IMR-90 (cell line): Measurements from ENCODE around the gene LARP1B. TPM values are rescaled to one million over a fixed set of nuclear protein-coding genes. Genes with fewer than 3 reads are reported as not detected.

Experiments
- ATAC-seq: fragments of 200-7000 bp; cut with Tn5 transposase; 2 replicates; pipeline ENCODE4 v1.9.1; 2020; ENCODE audit warnings: low read depth, mild to moderate bottlenecking, moderate library complexity
- BruUV-seq: library from RNA; stranded (reverse); fragments of 400-500 nt; replicated peaks from 2 replicates; lab custom pipeline; 2021; lab: Mats Ljungman, UMichigan
- CTCF ChIA-PET: fragments of 300-600 bp; formaldehyde crosslinking; extraction: SDS; loops from one replicate; lab custom pipeline; 2021; ENCODE audit warnings: antibody characterized with exemption; lab: Yijun Ruan, JAX
- POLR2A ChIA-PET: fragments of 300-600 bp; sonication (Branson Sonifier 250); formaldehyde crosslinking; loops from one replicate; lab custom pipeline; 2022; ENCODE audit warnings: antibody characterized with exemption; ENCODE audit not compliant: unreplicated experiment; lab: Charles Lee
- DNase-seq: peaks from one replicate; pipeline ENCODE4 v3.0.0; 2013
- H2AFZ ChIP-seq: replicated peaks from 2 replicates; pipeline ENCODE3; 2013; ENCODE audit warnings: low read length, mild to moderate bottlenecking; ENCODE audit not compliant: poor library complexity
- H2AK5ac ChIP-seq: 2 replicates; pipeline ENCODE4 v1.6.1; 2013; ENCODE audit warnings: low read depth, low read length, inconsistent platforms
- H2AK9ac ChIP-seq: replicated peaks from 2 replicates; pipeline ENCODE3; 2013; ENCODE audit warnings: mild to moderate bottlenecking, low read depth, low read length, moderate library complexity; ENCODE audit not compliant: poor library complexity
- H2BK120ac ChIP-seq: 2 replicates; pipeline ENCODE4 v1.6.1; 2013; ENCODE audit warnings: low read depth, low read length, inconsistent platforms
- H2BK15ac ChIP-seq: 3 replicates; pipeline ENCODE4 v1.6.1; 2013; ENCODE audit warnings: low read depth, low read length, inconsistent platforms
- H2BK20ac ChIP-seq: 2 replicates; pipeline ENCODE4 v1.6.1; 2013; ENCODE audit warnings: low read depth, mild to moderate bottlenecking, inconsistent platforms, low read length, moderate library complexity
- H2BK5ac ChIP-seq: 2 replicates; pipeline ENCODE4 v1.6.1; 2013; ENCODE audit warnings: mild to moderate bottlenecking, low read depth, low read length, inconsistent platforms; ENCODE audit not compliant: poor library complexity, severe bottlenecking
- H3K14ac ChIP-seq: replicated peaks from 2 replicates; pipeline ENCODE4 v1.6.1; 2013; ENCODE audit warnings: low read depth, low read length, inconsistent platforms
- H3K18ac ChIP-seq: 2 replicates; pipeline ENCODE4 v1.6.1; 2013; ENCODE audit warnings: low read depth, low read length, control low read depth
- H3K23ac ChIP-seq: 2 replicates; pipeline ENCODE4 v1.6.1; 2013; ENCODE audit warnings: low read depth, low read length, inconsistent platforms
- H3K27ac ChIP-seq: 2 replicates; pipeline ENCODE4 v1.5.1; 2013; ENCODE audit warnings: mild to moderate bottlenecking, control low read depth, low read length; ENCODE audit not compliant: insufficient read depth
- H3K27me3 ChIP-seq: 2 replicates; pipeline ENCODE4 v1.6.1; 2013; ENCODE audit warnings: low read length; ENCODE audit not compliant: control insufficient read depth, insufficient read depth
- H3K36me3 ChIP-seq: 2 replicates; pipeline ENCODE4 v1.6.1; 2013; ENCODE audit warnings: low read length, mixed read lengths; ENCODE audit not compliant: control insufficient read depth, insufficient read depth
- H3K4ac ChIP-seq: 2 replicates; pipeline ENCODE4 v1.6.1; 2013; ENCODE audit warnings: low read depth, low read length, inconsistent platforms
- H3K4me1 ChIP-seq: 2 replicates; pipeline ENCODE4 v1.6.1; 2013; ENCODE audit warnings: low read length, mixed read lengths; ENCODE audit not compliant: control insufficient read depth, insufficient read depth
- H3K4me2 ChIP-seq: 2 replicates; pipeline ENCODE4 v1.6.1; 2013; ENCODE audit warnings: low read depth, mild to moderate bottlenecking, control low read depth, low read length, moderate library complexity
- H3K4me3 ChIP-seq: 2 replicates; pipeline ENCODE4 v1.5.1; 2013; ENCODE audit warnings: low read depth, mild to moderate bottlenecking, control low read depth, low read length, moderate library complexity; ENCODE audit not compliant: insufficient read depth
- H3K56ac ChIP-seq: 2 replicates; pipeline ENCODE4 v1.6.1; 2013; ENCODE audit warnings: low read length, inconsistent platforms; ENCODE audit not compliant: insufficient read depth; ENCODE audit errors: extremely low read depth
- H3K79me1 ChIP-seq, 2 experiments: 2 replicates each; pipeline ENCODE4 v1.6.1; 2013; ENCODE audit warnings: low read length in 2 of 2, inconsistent platforms in 1 of 2, low read depth in 1 of 2
- H3K9ac ChIP-seq: 2 replicates; pipeline ENCODE4 v1.6.1; 2013; ENCODE audit warnings: low read depth, low read length, control low read depth
- H3K9me1 ChIP-seq: 2 replicates; pipeline ENCODE4 v1.6.1; 2013; ENCODE audit warnings: low read length, inconsistent platforms; ENCODE audit not compliant: insufficient read depth
- H3K9me3 ChIP-seq: 2 replicates; pipeline ENCODE4 v1.6.1; 2013; ENCODE audit warnings: low read length; ENCODE audit not compliant: control insufficient read depth, insufficient read depth
- H4K20me1 ChIP-seq: 2 replicates; pipeline ENCODE4 v1.6.1; 2013; ENCODE audit warnings: low read length, inconsistent platforms; ENCODE audit not compliant: insufficient read depth
- H4K5ac ChIP-seq: 2 replicates; pipeline ENCODE4 v1.6.1; 2013; ENCODE audit warnings: mild to moderate bottlenecking, low read depth, low read length, control low read depth
- H4K8ac ChIP-seq, 2 experiments: 2 replicates each; pipeline ENCODE4 v1.6.1; 2013; ENCODE audit warnings: low read depth in 2 of 2, low read length in 2 of 2, control low read depth in 1 of 2, inconsistent platforms in 1 of 2
- H4K91ac ChIP-seq: 2 replicates; pipeline ENCODE4 v1.6.1; 2013; ENCODE audit warnings: low read depth, low read length, inconsistent platforms; ENCODE audit not compliant: insufficient read depth
- BHLHE40 ChIP-seq: fragments of 150-350 bp; IDR thresholded peaks from 2 replicates; pipeline ENCODE4 v1.6.1; 2016; ENCODE audit warnings: mild to moderate bottlenecking, low read depth, low read length
- CEBPB ChIP-seq: IDR thresholded peaks from 2 replicates; pipeline ENCODE4 v1.6.1; 2012; ENCODE audit warnings: low read depth, low read length, improper control_type of control experiment
- CHD1 ChIP-seq: IDR thresholded peaks from 2 replicates; pipeline ENCODE4 v1.6.1; 2012; ENCODE audit warnings: low read depth, low read length, improper control_type of control experiment
- CTCF ChIP-seq: conservative IDR thresholded peaks from 2 replicates; pipeline ENCODE4 v1.5.1; 2012; ENCODE audit warnings: mild to moderate bottlenecking, low read depth, low read length, improper control_type of control experiment
- ELK1 ChIP-seq: fragments of 150-350 bp; IDR thresholded peaks from 2 replicates; pipeline ENCODE4 v1.6.1; 2016; ENCODE audit warnings: low read depth, mild to moderate bottlenecking, low read length, moderate library complexity, borderline replicate concordance
- FOS ChIP-seq: fragments of 150-350 bp; IDR thresholded peaks from 2 replicates; pipeline ENCODE4 v1.6.1; 2016; ENCODE audit warnings: low read depth, low read length
- MAFK ChIP-seq: IDR thresholded peaks from 2 replicates; pipeline ENCODE4 v1.6.1; 2012; ENCODE audit warnings: low read depth, low read length, improper control_type of control experiment
- MAZ ChIP-seq: IDR thresholded peaks from 2 replicates; pipeline ENCODE4 v1.6.1; 2012; ENCODE audit warnings: low read depth, mild to moderate bottlenecking, low read length, improper control_type of control experiment, moderate library complexity, borderline replicate concordance
- MXI1 ChIP-seq: IDR thresholded peaks from 2 replicates; pipeline ENCODE4 v1.6.1; 2012; ENCODE audit warnings: low read depth, mild to moderate bottlenecking, low read length, moderate library complexity, borderline replicate concordance
- NFE2L2 ChIP-seq: fragments of 150-350 bp; IDR thresholded peaks from 2 replicates; pipeline ENCODE4 v1.6.1; 2016; ENCODE audit warnings: low read depth, mild to moderate bottlenecking, low read length
- POLR2A ChIP-seq: IDR thresholded peaks from 2 replicates; pipeline ENCODE4 v1.6.1; 2012; ENCODE audit warnings: mild to moderate bottlenecking, low read depth, low read length
- RAD21 ChIP-seq: IDR thresholded peaks from 2 replicates; pipeline ENCODE4 v1.6.1; 2012; ENCODE audit warnings: low read length, improper control_type of control experiment
- RCOR1 ChIP-seq: IDR thresholded peaks from 2 replicates; pipeline ENCODE4 v1.6.1; 2012; ENCODE audit warnings: mild to moderate bottlenecking, low read length, improper control_type of control experiment; ENCODE audit not compliant: insufficient replicate concordance
- RFX5 ChIP-seq: IDR thresholded peaks from 2 replicates; pipeline ENCODE4 v1.8.0; 2012; ENCODE audit warnings: low read depth, mild to moderate bottlenecking, low read length, moderate library complexity
- SMC3 ChIP-seq: fragments of 150-350 bp; IDR thresholded peaks from 2 replicates; pipeline ENCODE4 v1.6.1; 2016; ENCODE audit warnings: low read depth, mild to moderate bottlenecking, antibody characterized with exemption, low read length, moderate library complexity
- USF2 ChIP-seq: fragments of 150-350 bp; IDR thresholded peaks from 2 replicates; pipeline ENCODE4 v1.6.1; 2017; ENCODE audit warnings: mild to moderate bottlenecking, antibody characterized with exemption, low read length, low read depth
- dilution Hi-C: fragments of 300-500 bp; cut with HindIII; formaldehyde crosslinking; loops from one replicate; pipeline ENCODE4 v1.14.3; 2018; ENCODE audit warnings: low sequenced_read_pairs; ENCODE audit not compliant: unreplicated experiment
- in situ Hi-C: fragments of 300-500 bp; cut with MboI; formaldehyde crosslinking; loops from 3 replicates; pipeline ENCODE4 v1.14.3; 2019; ENCODE audit warnings: low sequenced_read_pairs, inconsistent platforms, mixed read lengths
- intact Hi-C: fragments of 100-400 bp; cut with micrococcal nuclease; formaldehyde crosslinking; loops from 2 replicates; pipeline ENCODE4 v1.10.0; 2022
- polyA plus RNA-seq, 3 experiments: library from polyadenylated mRNA; depleted of rRNA; stranded (reverse); fragments of >200 nt; gene quantifications; 2 replicates each; pipeline ENCODE4 v1.2.3, GENCODE V29; 2012; ENCODE audit warnings: low replicate concordance in 1 of 3
- total RNA-seq: library from RNA; depleted of rRNA; stranded (reverse); fragments of >200 nt; gene quantifications from 2 replicates; pipeline ENCODE4 v1.2.3, GENCODE V29; 2012

LARP1B gene
- total and polyA plus RNA-seq, 2 of the 4 experiments (the other 2 are of a cell fraction): 8.8 to 11.1 TPM

- Histone ChIP-seq H2BK15ac (no peak overlapping the region), H3K4me2 (no peak overlapping the region), H3K23ac (peak overlapping the region; percentile 16; the same call in 1 of the 2 replicates), H3K9me1 (peaks cover 3% of the 10 kb centered on the region; the same call in 1 of the 2 replicates), H2AK9ac (no peak overlapping the region), H3K14ac (peak overlapping the region; percentile 19; the same call in 1 of the 2 replicates), H2AFZ (no peak overlapping the region), H4K8ac (no peak overlapping the region; a peak in 1 of 4 replicates), H2BK5ac (peak overlapping the region; percentile 13), H3K4ac (no peak overlapping the region; the same call in 1 of the 2 replicates), H2BK120ac (no peak overlapping the region), H3K36me3 (peaks cover 6% of the 10 kb centered on the region), H4K20me1 (no peaks in the 10 kb centered on the region), H3K27me3 (no peaks in the 10 kb centered on the region), H3K4me1 (0 out of 2 replicates have a peak, but pooled peaks cover 3% of the 10 kb centered on the region), H3K4me3 (no peak overlapping the region), H3K56ac (no peak overlapping the region), H3K27ac (no peak overlapping the region), H3K9ac (no peak overlapping the region), H4K5ac (no peak overlapping the region), H3K9me3 (peaks cover 5% of the 10 kb centered on the region), H4K91ac (no peak overlapping the region), H3K79me1 (no peaks in the 10 kb centered on the region), H2BK20ac (no peak overlapping the region), H2AK5ac (no peak overlapping the region), H3K18ac (0 out of 2 replicates have a peak overlapping the region, but pooled peaks have one; percentile 3)
- in situ Hi-C loops: no loop called here
- no peak for ATAC-seq
- DNase-seq: no peak
- ChIA-PET CTCF (interaction anchor here (0.6 kb wide), 2 partner anchors 138 to 349 kb away, joined by 4 to 5 read pairs; no protein-coding TSS in a partner anchor), POLR2A (no interaction called here)
- dilution Hi-C loops: no loop called here
- no peak for TF ChIP-seq RAD21
- no peak for TF ChIP-seq CEBPB
- no peak for TF ChIP-seq BHLHE40
- TF ChIP-seq USF2: no peak
- no peak for TF ChIP-seq MXI1
- no peak for TF ChIP-seq SMC3
- no peak for TF ChIP-seq MAZ
- no peak for TF ChIP-seq RFX5
- no peak for TF ChIP-seq CTCF
- TF ChIP-seq MAFK: no peak
- TF ChIP-seq RCOR1: no peak
- no peak for TF ChIP-seq NFE2L2
- TF ChIP-seq CHD1: no peak
- no peak for TF ChIP-seq ELK1
- TF ChIP-seq FOS: no peak
- no peak for TF ChIP-seq POLR2A
- intact Hi-C loops: no loop called here
- BruUV-seq: no TSS peak
Observed at GRCh38 chr4:128141866-128142265, 80.8 kb downstream of the LARP1B start.
